HG02981 (cell line): ENCODE measurements around the gene ARSH.
"Not testable (repeated sequence)": the region's sequence is repeated elsewhere in the genome, so short reads cannot be mapped to it uniquely, and the experiment has no call there.

Experiments
- ATAC-seq: cut with Tn5 transposase; IDR thresholded peaks from one replicate; pipeline ENCODE4 v1.9.1; 2021; ENCODE audit warnings: mild to moderate bottlenecking, moderate library complexity; ENCODE audit not compliant: unreplicated experiment

Gene ARSH

DNA sequence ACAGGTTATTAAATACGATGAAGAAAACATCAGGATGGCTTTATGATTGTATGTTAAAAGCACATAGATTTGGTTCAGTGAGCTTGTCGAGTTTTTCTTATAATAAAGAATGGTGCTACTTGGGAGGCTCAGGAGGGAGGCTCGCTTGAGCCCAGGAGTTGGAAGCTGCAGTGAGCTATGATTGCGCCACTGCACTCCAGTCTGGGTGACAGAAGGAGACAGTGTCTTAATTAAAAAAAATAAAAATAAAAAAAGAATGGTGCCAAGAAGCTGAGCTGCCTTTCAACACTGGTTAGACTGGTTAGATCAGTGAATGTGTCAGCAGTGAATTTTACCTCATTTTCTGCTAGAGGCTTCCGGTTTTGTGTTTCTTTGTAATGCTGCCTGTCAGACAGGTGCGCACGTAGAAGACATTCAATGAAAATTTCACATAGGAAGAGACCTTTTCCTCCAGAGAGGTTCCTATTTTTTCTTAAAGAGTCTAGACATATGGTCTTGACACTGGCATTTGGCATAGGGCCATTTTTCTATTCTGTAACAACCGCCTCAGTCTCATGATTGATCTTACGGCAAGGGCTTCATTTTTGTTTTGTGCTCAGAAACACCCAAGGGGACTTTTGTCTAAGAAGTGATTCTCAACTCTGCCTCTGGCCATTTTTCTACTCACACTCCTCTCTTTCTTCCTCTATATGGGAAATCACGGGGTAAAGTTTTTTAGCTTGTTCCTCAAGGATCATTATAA, 19.9 kb downstream of the ARSH start:
- no peak for ATAC-seq

DNA sequence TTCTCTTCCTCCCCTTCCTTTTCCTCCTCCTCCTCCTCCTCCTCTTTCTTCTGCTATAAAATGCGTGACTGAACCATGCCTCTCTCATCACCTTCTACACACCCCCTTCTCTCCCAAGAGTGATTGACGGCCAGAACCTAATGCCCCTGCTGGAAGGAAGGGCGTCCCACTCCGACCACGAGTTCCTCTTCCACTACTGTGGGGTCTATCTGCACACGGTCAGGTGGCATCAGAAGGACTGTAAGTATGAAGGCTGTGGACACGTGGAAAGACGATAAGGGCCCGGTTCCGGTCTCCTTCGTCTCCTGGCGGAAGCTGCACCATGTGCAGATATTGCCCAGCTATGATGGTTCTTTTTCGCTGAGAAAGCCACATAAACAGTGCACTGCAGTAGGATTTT, 22.8 kb downstream of the ARSH start:
- no peak for ATAC-seq

DNA sequence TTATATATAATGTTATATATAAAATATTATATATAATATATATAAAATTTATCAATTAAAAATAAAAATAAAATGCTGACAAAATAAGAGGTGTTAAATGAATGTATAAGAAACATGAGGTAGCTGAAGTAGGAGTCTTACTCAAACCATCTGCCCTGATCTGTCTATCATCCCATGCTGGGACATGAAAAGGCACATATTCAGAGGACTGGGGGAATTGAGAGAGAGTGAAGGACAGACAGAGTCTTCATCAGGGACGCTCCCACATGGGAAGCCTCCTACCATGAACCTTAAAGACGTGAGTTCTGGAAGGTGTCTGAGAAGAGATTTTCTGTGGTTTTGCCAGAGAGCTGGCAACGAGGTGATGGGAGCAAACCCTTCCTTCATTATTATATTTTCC, 30.9 kb downstream of the ARSH start:
- ATAC-seq = no peak

DNA sequence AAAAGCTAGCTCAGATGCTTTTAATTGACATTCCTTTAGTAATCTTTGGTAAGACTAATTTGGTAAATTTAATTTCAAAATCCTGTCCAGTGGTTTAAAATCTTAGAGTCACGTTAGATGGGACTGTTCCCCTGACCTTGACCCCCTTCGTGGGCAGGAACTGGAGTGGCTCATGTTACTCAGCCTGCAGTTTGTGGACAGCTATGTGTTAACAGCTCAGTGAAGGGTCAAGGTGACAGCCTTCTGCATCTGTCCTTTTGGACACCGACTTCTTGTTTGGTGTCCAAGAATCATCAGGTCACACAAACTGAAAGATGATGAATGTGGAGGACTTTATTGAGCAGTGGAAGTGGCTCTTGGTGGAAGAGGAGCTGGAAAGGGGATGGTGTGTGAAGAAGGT, 37.9 kb downstream of the ARSH start:
- ATAC-seq = no peak

DNA sequence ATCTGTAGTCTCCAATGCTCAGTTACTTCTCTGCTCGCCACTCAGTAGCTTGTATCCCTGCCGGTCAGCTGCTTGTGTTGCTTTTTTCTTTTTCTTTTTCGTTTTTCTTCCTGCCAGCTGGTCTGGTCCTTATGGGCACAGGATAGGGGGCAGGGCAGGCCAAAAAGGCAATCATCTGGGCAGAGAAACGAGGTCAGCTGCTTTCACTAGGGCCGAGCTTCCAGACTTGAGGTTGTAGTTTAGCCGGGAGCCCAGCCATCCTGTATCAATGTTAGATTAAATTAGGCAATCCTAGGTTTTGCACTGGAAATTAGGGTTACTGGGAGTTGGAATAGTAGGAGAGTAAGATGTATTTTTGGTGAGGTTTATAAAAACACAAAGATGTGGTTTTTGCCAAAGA, 38.3 kb downstream of the ARSH start:
- no peak for ATAC-seq

DNA sequence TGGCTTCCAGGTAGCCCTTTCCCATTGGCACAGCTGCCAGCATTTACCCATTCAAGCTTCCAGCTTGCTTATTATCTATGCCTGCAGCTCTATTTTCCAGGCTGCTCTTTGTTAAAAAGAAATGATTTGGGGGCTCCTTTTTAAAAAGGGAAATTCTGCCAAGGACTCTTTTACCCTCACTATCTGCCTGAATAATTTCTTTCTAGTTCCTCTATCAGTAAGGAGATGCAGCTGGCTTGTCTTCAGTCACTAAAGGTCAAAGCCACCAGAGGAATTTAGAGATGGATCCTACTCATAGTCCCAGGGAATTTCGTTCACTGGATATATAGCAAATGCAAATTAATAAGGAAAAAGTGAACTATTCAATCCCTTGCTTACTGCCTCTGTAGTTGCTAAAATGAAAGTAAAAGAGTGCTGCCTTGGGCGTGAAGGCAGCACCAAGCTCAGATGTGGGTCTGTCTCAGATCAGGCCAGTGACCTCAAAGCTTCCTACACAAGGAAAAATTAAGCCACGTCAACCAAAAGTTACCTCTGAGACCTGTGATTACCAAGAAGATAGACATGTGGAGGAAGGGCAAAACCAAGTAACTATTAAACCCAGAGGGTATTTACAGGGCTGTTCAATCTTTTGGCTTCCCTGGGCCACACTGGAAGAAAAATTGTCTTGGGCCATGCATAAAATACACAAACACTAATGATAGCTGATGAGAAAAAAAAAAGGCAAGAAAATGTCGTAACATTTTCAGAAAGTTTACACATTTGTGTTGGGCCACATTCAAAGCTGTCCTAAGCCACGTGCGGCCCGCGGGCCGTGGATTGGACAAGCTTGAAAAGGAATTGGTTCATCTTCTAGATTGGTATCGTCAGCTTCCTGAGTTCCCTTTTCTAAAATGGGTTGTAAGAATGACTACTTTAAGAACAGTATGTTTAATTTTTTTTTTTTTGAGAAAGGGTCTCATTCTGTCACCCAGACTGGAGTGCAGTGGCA, 40.2 kb downstream of the ARSH start:
- ATAC-seq = no peak

DNA sequence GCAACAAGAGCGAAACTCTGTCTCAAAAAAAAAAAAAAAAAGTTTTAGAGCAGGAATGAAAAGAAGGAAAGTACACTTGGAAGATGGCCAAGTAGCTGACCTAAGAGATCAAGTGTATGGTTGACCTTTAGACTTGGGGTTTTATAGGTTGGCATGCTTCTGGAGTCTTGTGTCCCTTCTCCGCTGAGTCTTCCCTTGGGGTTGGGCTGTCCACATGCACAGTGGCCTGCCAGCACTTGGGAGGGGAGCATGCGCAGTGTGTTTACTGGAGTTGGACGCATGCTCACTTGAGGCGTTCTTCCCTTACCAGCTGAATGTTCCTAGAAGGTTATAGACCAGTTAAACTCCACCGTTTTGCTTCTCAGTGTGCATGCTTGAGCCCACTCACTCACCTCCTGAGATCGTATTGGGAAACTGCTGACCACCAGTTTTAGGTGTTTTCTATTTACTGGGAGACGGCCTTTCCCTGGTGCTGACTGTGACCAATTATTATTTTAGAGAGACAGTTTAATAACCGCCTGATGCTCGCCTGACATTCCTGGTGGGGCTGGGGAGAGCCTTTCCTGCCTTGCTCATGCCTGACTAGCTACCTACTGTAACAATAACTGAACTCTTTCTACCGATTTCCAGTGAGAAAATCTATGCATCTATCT, 44.3 kb downstream of the ARSH start:
- not testable (repeated sequence) for ATAC-seq

DNA sequence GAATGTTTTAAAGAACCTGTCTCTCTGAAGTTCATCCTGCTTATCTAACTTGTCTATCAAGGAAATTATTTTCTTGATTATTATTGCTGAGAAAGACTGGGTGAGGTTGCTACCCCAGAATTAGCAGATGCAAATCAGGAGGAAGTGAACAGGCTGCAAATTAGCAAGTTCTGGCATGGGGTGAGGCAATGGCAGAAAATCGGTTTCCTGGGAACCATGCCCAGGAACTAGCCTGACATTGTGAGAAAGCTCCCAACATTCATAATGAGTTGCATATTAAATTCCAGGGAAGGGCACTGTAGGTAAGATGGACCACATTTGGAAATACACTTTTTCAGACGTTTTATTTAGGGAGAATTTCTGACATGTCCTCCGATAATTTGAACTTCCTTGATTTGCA, 46.5 kb downstream of the ARSH start:
- ATAC-seq = no peak

DNA sequence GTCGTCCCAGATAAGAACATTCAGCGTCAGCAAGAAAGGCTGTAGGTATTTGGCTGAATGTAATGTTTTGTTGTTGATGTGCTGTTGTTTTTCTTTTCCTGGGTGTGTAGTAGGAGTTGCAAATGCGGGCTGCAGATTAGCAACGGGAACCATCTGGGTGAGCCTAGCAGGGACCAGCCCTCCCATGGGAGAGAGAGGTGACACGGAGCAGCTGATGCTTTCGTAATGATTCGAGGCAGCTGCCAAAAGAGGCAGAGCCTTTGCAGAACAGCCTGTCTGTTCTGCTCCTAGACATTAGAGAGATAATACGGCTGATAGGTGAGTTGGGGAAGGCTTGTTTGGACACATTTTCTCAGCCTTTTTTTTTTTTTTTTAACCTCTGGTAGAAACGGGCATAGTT, 60.2 kb downstream of the ARSH start:
- no peak for ATAC-seq

DNA sequence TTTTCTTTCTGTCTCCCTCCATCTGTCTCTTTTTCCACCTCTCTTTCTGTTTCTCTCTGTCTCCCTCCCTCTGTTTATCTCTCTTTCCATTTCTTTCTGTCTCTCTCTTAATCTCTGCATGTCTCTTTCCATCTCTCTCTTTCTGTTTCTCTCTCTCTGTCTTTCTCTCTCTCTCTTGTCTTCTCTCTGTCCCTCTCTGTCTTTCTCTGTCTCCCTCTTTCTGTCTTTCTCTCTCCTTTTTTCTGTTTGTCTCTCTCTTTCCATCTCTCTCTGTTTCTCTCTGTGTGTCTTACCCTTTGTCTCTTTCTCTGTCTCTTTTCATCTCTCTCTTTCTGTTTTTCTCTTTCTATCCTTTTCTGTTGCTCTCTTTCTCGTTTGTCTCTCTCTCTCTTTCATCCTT, 69.6 kb downstream of the ARSH start:
- no peak for ATAC-seq

DNA sequence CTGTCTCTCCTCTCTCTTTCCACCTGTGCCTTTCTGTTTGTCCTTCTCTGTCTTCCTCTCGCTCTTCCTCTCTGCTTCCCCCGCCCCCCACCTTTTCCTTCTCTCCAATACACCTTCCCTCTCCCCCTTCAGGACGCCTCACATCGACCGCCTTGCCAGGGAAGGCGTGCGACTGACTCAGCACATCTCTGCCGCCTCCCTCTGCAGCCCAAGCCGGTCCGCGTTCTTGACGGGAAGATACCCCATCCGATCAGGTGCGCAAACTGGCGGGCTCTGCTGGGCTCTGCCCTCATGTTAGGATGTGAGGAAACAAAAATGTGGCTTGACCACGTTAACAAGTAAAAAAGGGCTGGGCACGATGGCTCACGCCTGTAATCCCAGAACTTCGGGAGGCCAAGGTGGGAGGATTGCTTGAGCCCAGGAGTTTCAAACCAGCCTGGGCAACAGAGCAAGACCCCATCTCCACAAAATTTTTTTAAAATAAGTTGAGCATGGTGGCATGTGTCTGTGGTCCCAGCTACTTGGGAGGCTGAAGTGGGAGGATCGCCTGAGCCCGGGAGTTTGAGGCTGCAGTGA, 70.2 kb downstream of the ARSH start:
- ATAC-seq = no peak
